Choroid plexus epithelial cell (primary cell): ENCODE data around the gene CD151.

Experiments
- DNase-seq: peaks from one replicate; pipeline ENCODE4 v3.0.0-alpha.2; 2010; ENCODE audit warnings: low read depth
- H3K4me3 ChIP-seq: 2 replicates; pipeline ENCODE4 v1.5.1; 2011; ENCODE audit warnings: low read depth, mild to moderate bottlenecking, control low read depth, low read length, moderate library complexity
- CTCF ChIP-seq: conservative IDR thresholded peaks from 2 replicates; pipeline ENCODE4 v1.5.1; 2011; ENCODE audit warnings: low read depth, mild to moderate bottlenecking, control low read depth, inconsistent platforms, low read length, moderate library complexity

CD151 gene

DNA sequence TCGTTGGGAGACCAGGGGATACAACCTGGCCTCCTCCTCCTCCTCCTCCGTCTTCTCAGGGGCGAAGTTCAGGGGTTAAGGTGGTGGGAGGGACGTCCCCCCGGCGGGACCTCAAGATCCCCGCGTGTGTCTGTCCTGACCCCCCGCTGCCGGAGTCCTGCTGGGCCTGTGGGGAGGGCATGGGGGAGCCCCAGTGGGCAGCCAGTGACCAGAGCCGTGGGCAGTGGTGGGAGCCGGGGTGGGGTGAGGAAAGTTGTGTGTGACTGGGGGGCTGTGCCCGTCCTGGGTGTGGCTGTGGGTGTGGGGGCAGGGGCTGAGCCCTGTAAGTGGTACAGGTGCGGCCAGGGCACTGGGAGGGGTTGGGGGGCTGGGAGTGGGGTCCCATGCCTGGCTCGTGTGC, 20.0 kb downstream of the CD151 start:
- TF ChIP-seq CTCF: no peak
- no peak for DNase-seq
- no peak overlapping the region for H3K4me3 ChIP-seq

GRCh38 chr11:853682-854448, 21.1 kb downstream of the CD151 start:
- no peak for DNase-seq
- no peak for TF ChIP-seq CTCF
- no peak overlapping the region for H3K4me3 ChIP-seq

- H3K4me3 ChIP-seq: no peak overlapping the region
- no peak for TF ChIP-seq CTCF
- no peak for DNase-seq
Measured at GRCh38 chr11:854601-855329, 22.0 kb downstream of the CD151 start.

DNA sequence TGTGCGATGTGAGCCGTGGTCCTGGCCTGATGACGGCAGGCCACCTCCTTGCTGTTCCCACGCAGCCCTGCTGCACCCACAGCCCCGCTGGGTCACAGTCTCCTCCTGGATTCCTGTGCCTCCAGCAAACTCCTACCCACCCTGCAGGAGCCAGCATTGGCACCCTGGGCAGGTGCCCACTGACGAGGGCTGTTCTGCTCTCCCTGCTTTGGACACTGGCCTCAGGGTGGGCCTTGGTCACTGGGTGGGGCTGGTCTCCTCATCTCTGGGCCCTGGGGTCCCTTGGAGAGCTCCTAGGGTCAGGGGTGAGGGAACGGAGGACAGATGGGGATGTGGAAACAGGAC, 22.6 kb downstream of the CD151 start:
- no peak for TF ChIP-seq CTCF
- H3K4me3 ChIP-seq: no peak overlapping the region
- no peak for DNase-seq

GRCh38 chr11:855796-856195, 23.0 kb downstream of the CD151 start:
- TF ChIP-seq CTCF: no peak
- no peak overlapping the region for H3K4me3 ChIP-seq
- DNase-seq: no peak

- H3K4me3 ChIP-seq: no peak overlapping the region
- no peak for TF ChIP-seq CTCF
- no peak for DNase-seq
Measured at GRCh38 chr11:856397-856796, 23.6 kb downstream of the CD151 start.
